ENCODE data around the gene ADGRD1. TPM values are rescaled to one million over a fixed set of nuclear protein-coding genes. Genes with fewer than 3 reads are reported as not detected.

Gene ADGRD1
- polyA plus RNA-seq, 1 of the 3 experiments (the other 2 are of a cell fraction) = not detected

- no peaks in the 10 kb centered on the region for H3K9me2 ChIP-seq
- H3K4me3 ChIP-seq (ENCODE audit: low read depth in 2 of 2, low read length in 1 of 2) = no peak overlapping the region
- ChIA-PET POLR2A (no interaction called here), CTCF (no interaction called here)
- H3K4me2 ChIP-seq = no peak overlapping the region
- H3K79me2 ChIP-seq (ENCODE audit: insufficient read depth) = no peaks in the 10 kb centered on the region
- H3K36me3 ChIP-seq (replicated peaks in 1 of 2; ENCODE audit: control insufficient read depth in 1 of 2, insufficient read depth in 2 of 2, low read length in 1 of 2) = no peaks in the 10 kb centered on the region
- no peak for TF ChIP-seq FOXM1 (IDR thresholded peaks at IDR 0.05; ENCODE audit: low read depth)
- no peak for TF ChIP-seq SMC3 (IDR thresholded peaks at IDR 0.05; ENCODE audit: low read depth, low read length)
- no peak for TF ChIP-seq RFX5 (IDR thresholded peaks at IDR 0.05; ENCODE audit: low read length)
- TF ChIP-seq, protein P1, sequence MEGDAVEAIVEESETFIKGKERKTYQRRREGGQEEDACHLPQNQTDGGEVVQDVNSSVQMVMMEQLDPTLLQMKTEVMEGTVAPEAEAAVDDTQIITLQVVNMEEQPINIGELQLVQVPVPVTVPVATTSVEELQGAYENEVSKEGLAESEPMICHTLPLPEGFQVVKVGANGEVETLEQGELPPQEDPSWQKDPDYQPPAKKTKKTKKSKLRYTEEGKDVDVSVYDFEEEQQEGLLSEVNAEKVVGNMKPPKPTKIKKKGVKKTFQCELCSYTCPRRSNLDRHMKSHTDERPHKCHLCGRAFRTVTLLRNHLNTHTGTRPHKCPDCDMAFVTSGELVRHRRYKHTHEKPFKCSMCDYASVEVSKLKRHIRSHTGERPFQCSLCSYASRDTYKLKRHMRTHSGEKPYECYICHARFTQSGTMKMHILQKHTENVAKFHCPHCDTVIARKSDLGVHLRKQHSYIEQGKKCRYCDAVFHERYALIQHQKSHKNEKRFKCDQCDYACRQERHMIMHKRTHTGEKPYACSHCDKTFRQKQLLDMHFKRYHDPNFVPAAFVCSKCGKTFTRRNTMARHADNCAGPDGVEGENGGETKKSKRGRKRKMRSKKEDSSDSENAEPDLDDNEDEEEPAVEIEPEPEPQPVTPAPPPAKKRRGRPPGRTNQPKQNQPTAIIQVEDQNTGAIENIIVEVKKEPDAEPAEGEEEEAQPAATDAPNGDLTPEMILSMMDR (IDR thresholded peaks at IDR 0.05) = no peak
- no peak for TF ChIP-seq USF2 (IDR thresholded peaks at IDR 0.05; ENCODE audit: borderline replicate concordance, low read depth, low read length)
- no peak for TF ChIP-seq ELF1 (IDR thresholded peaks at IDR 0.05)
- no peak for TF ChIP-seq JUND (IDR thresholded peaks at IDR 0.05)
- TF ChIP-seq, protein P2, sequence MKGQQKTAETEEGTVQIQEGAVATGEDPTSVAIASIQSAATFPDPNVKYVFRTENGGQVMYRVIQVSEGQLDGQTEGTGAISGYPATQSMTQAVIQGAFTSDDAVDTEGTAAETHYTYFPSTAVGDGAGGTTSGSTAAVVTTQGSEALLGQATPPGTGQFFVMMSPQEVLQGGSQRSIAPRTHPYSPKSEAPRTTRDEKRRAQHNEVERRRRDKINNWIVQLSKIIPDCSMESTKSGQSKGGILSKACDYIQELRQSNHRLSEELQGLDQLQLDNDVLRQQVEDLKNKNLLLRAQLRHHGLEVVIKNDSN (IDR thresholded peaks at IDR 0.05; ENCODE audit: borderline replicate concordance, low read depth) = no peak
- no peak for TF ChIP-seq NFIC (IDR thresholded peaks at IDR 0.05; ENCODE audit: borderline replicate concordance)
- no peak for TF ChIP-seq NRF1 (IDR thresholded peaks at IDR 0.05; ENCODE audit: low read depth, low read length)
- TF ChIP-seq RCOR1 (IDR thresholded peaks at IDR 0.05; ENCODE audit: low read length) = no peak
- no peak for TF ChIP-seq TAF1 (IDR thresholded peaks at IDR 0.05; ENCODE audit: borderline replicate concordance, low read depth, low read length)
- no peak for TF ChIP-seq GATA2 (CRISPR knock-in tag; IDR thresholded peaks at IDR 0.05)
- no peak for TF ChIP-seq GABPA (IDR thresholded peaks at IDR 0.05; ENCODE audit: low read depth)
- TF ChIP-seq, protein P3, sequence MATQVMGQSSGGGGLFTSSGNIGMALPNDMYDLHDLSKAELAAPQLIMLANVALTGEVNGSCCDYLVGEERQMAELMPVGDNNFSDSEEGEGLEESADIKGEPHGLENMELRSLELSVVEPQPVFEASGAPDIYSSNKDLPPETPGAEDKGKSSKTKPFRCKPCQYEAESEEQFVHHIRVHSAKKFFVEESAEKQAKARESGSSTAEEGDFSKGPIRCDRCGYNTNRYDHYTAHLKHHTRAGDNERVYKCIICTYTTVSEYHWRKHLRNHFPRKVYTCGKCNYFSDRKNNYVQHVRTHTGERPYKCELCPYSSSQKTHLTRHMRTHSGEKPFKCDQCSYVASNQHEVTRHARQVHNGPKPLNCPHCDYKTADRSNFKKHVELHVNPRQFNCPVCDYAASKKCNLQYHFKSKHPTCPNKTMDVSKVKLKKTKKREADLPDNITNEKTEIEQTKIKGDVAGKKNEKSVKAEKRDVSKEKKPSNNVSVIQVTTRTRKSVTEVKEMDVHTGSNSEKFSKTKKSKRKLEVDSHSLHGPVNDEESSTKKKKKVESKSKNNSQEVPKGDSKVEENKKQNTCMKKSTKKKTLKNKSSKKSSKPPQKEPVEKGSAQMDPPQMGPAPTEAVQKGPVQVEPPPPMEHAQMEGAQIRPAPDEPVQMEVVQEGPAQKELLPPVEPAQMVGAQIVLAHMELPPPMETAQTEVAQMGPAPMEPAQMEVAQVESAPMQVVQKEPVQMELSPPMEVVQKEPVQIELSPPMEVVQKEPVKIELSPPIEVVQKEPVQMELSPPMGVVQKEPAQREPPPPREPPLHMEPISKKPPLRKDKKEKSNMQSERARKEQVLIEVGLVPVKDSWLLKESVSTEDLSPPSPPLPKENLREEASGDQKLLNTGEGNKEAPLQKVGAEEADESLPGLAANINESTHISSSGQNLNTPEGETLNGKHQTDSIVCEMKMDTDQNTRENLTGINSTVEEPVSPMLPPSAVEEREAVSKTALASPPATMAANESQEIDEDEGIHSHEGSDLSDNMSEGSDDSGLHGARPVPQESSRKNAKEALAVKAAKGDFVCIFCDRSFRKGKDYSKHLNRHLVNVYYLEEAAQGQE (IDR thresholded peaks at IDR 0.05; ENCODE audit: low read depth, low read length) = no peak
- no peak for TF ChIP-seq RAD21 (IDR thresholded peaks at IDR 0.05; ENCODE audit: low read length)
- no peak for TF ChIP-seq CHD2 (IDR thresholded peaks at IDR 0.05; ENCODE audit: low read length, partially characterized antibody)
- TF ChIP-seq FOXJ3 (CRISPR knock-in tag; IDR thresholded peaks at IDR 0.05) = no peak
- H2AFZ ChIP-seq (ENCODE audit: low read depth) = no peak overlapping the region
- H3K27ac ChIP-seq (ENCODE audit: low read depth in 2 of 2, low read length in 1 of 2) = no peak overlapping the region
- H3F3A ChIP-seq (replicated peaks; ENCODE audit: insufficient read depth) = no peaks in the 10 kb centered on the region
- DNase-seq = no peak
- H4K20me1 ChIP-seq (ENCODE audit: insufficient read depth) = no peaks in the 10 kb centered on the region
- no peaks in the 10 kb centered on the region for H3K4me1 ChIP-seq (ENCODE audit: control insufficient read depth in 1 of 2, insufficient read depth in 2 of 2, low read depth in 1 of 2, low read length in 1 of 2)
- no peaks in the 10 kb centered on the region for H3K27me3 ChIP-seq (ENCODE audit: insufficient read depth)
- H3K9ac ChIP-seq = no peak overlapping the region
- peaks cover 5% of the 10 kb centered on the region; the same call in 1 of the 2 replicates for H3K9me3 ChIP-seq
Measured at GRCh38 chr12:131174901-131175300, 221.2 kb downstream of the ADGRD1 start.

All from SK-N-SH (cell line).